CD14-positive monocyte (primary cell): ENCODE data around the gene ACTN4. TPM values are rescaled to one million over a fixed set of nuclear protein-coding genes. Genes with fewer than 3 reads are reported as not detected.

Experiments
- DNase-seq, 3 donors: peaks; one replicate each; pipeline ENCODE4 v3.0.0-alpha.2; 2011 to 2022
- H2AFZ ChIP-seq: 2 replicates; pipeline ENCODE4 v1.6.0; 2012; ENCODE audit warnings: mild to moderate bottlenecking, low read depth, low read length, inconsistent platforms; ENCODE audit not compliant: insufficient read depth, poor library complexity, severe bottlenecking
- H3K27ac ChIP-seq, 2 donors: 1 replicate in 1 of 2; 2 replicates in 1 of 2; pipeline ENCODE4 v1.5.1; 2012 to 2013; ENCODE audit warnings: low read length in 2 of 2, control low read depth in 1 of 2, inconsistent platforms in 1 of 2, low read depth in 1 of 2, mild to moderate bottlenecking in 1 of 2
- H3K27me3 ChIP-seq, 2 donors: one replicate each; pipeline versions ENCODE4 v1.6.0 to v1.6.1; 2011 to 2013; ENCODE audit warnings: low read length in 2 of 2; ENCODE audit not compliant: control insufficient read depth in 2 of 2, insufficient read depth in 2 of 2
- H3K36me3 ChIP-seq, 2 donors: replicated peaks in 1 of 2; 1 replicate in 1 of 2; 2 replicates in 1 of 2; pipeline versions ENCODE4 v1.5.1 to v1.6.1; 2012 to 2013; ENCODE audit warnings: low read length in 2 of 2, control low read depth in 1 of 2, inconsistent platforms in 1 of 2, mild to moderate bottlenecking in 1 of 2; ENCODE audit not compliant: insufficient read depth in 2 of 2, control insufficient read depth in 1 of 2
- H3K4me1 ChIP-seq, 2 donors: 1 replicate in 1 of 2; 2 replicates in 1 of 2; pipeline versions ENCODE4 v1.5.1 to v1.6.1; 2012 to 2013; ENCODE audit warnings: low read length in 2 of 2, control low read depth in 1 of 2, inconsistent platforms in 1 of 2, mild to moderate bottlenecking in 1 of 2, moderate library complexity in 1 of 2; ENCODE audit not compliant: insufficient read depth in 2 of 2, control insufficient read depth in 1 of 2
- H3K4me2 ChIP-seq: replicated peaks from 2 replicates; pipeline ENCODE3; 2012; ENCODE audit warnings: low read length, moderate library complexity, mild to moderate bottlenecking; ENCODE audit not compliant: poor library complexity, severe bottlenecking; ENCODE audit errors: extremely low read depth
- H3K4me3 ChIP-seq, 3 experiments: fragments of 200-600 bp in 1 of 3; sonication (generic) in 1 of 3; replicated peaks in 1 of 3; 1 replicate in 2 of 3; 2 replicates in 1 of 3; pipeline ENCODE4 v1.5.1; 2011 to 2013; ENCODE audit warnings: low read length in 3 of 3, mild to moderate bottlenecking in 3 of 3, control low read depth in 2 of 3, low read depth in 2 of 3, inconsistent platforms in 1 of 3, moderate library complexity in 1 of 3
- H3K79me2 ChIP-seq: 2 replicates; pipeline ENCODE4 v1.6.0; 2012; ENCODE audit warnings: mild to moderate bottlenecking, control low read depth, inconsistent platforms, low read length, moderate library complexity; ENCODE audit not compliant: insufficient read depth
- H3K9ac ChIP-seq: 2 replicates; pipeline ENCODE4 v1.6.0; 2017; ENCODE audit warnings: low read length, mild to moderate bottlenecking; ENCODE audit not compliant: insufficient read depth, poor library complexity, severe bottlenecking
- H3K9me3 ChIP-seq, 2 donors: replicated peaks in 1 of 2; 1 replicate in 1 of 2; 2 replicates in 1 of 2; pipeline versions ENCODE4 v1.5.1 to v1.6.1; 2012 to 2013; ENCODE audit warnings: low read length in 2 of 2, control low read depth in 1 of 2; ENCODE audit not compliant: control insufficient read depth in 1 of 2, insufficient read depth in 1 of 2
- H4K20me1 ChIP-seq: 2 replicates; pipeline ENCODE4 v1.6.0; 2012; ENCODE audit warnings: mild to moderate bottlenecking, low read length, control low read depth, moderate library complexity; ENCODE audit not compliant: insufficient read depth
- H3K27ac Mint-ChIP-seq, 7 donors: one replicate each; pipeline ENCODE4 v1.8.0; 2020; ENCODE audit warnings: mild to moderate bottlenecking in 7 of 7, mixed read lengths in 7 of 7, moderate library complexity in 6 of 7, inconsistent platforms in 2 of 7
- H3K27me3 Mint-ChIP-seq, 3 donors: one replicate each; pipeline ENCODE4 v1.8.0; 2021 to 2022; ENCODE audit warnings: low read depth in 3 of 3, mild to moderate bottlenecking in 3 of 3, mixed read lengths in 3 of 3, moderate library complexity in 3 of 3, inconsistent platforms in 1 of 3
- H3K36me3 Mint-ChIP-seq, 2 donors: one replicate each; pipeline ENCODE4 v1.8.0; 2020; ENCODE audit warnings: mixed read lengths in 2 of 2, inconsistent platforms in 1 of 2, mild to moderate bottlenecking in 1 of 2
- H3K4me1 Mint-ChIP-seq: one replicate; pipeline ENCODE4 v1.8.0; 2020; ENCODE audit warnings: mild to moderate bottlenecking, mixed read lengths
- H3K4me3 Mint-ChIP-seq, 2 donors: one replicate each; pipeline ENCODE4 v1.8.0; 2020; ENCODE audit warnings: mild to moderate bottlenecking in 2 of 2, mixed read lengths in 2 of 2, moderate library complexity in 1 of 2
- H3K9me3 Mint-ChIP-seq, 7 donors: one replicate each; pipeline ENCODE4 v1.8.0; 2020 to 2022; ENCODE audit warnings: mixed read lengths in 7 of 7, mild to moderate bottlenecking in 6 of 7, moderate library complexity in 6 of 7, inconsistent platforms in 2 of 7
- CTCF ChIP-seq: fragments of 200-600 bp; IDR thresholded peaks from one replicate; pipeline ENCODE4 v1.8.0; 2022; ENCODE audit warnings: antibody characterized with exemption, mild to moderate bottlenecking
- WGBS: methylation state at CpG from one replicate; pipeline ENCODE4 v1.1.5; 2013; ENCODE audit warnings: missing lambda C conversion rate; ENCODE audit not compliant: insufficient coverage; 5-methylcytosine and 5-hydroxymethylcytosine counted together
- intact Hi-C, 2 donors: fragments of 100-400 bp; cut with micrococcal nuclease; formaldehyde crosslinking; loops; one replicate each; pipeline versions ENCODE4 v1.15.0 to v1.15.1; 2023
- polyA plus RNA-seq, 3 donors: library from polyadenylated mRNA; depleted of rRNA in 1 of 3; unstranded in 2 of 3; stranded (reverse) in 1 of 3; fragments of 300-500 nt in 2 of 3; fragments of >200 nt in 1 of 3; fragmentation: Illumina TruSeq in 2 of 3; gene quantifications; 1 replicate in 2 of 3; 2 replicates in 1 of 3; pipeline ENCODE4 v1.2.3, GENCODE V29; 2012 to 2021

Gene ACTN4
- polyA plus RNA-seq, 3 donors = 8.4 to 177 (median 16.0) TPM

- TF ChIP-seq CTCF = no peak
- no peak overlapping the region for H3K4me3 Mint-ChIP-seq
- Histone ChIP-seq H2AFZ (no peak overlapping the region), H3K79me2 (no peaks in the 10 kb centered on the region), H3K9ac (no peak overlapping the region), H3K36me3 (no peaks in the 10 kb centered on the region), H3K27ac (no peak overlapping the region), H3K4me2 (no peak overlapping the region), H3K4me1 (peaks cover 0 to 10% of the 10 kb centered on the region in 2 donors), H3K27me3 (no peaks in the 10 kb centered on the region), H4K20me1 (no peaks in the 10 kb centered on the region), H3K4me3 (no peak overlapping the region), H3K9me3 (no peaks in the 10 kb centered on the region)
- intact Hi-C loops = loop anchor here in 1 of 2 donors (10.0 kb wide), 1 partner anchor 131 kb away; the partner anchor contains the start of genes NFKBIB and SIRT2
- no peak for DNase-seq
- H3K9me3 Mint-ChIP-seq = peaks cover 0 to 3% (median 0%) of the 10 kb centered on the region in 7 donors
- H3K27ac Mint-ChIP-seq = no peak overlapping the region
- peaks cover 15% of the 10 kb centered on the region for H3K4me1 Mint-ChIP-seq
- no peaks in the 10 kb centered on the region for H3K36me3 Mint-ChIP-seq
- H3K27me3 Mint-ChIP-seq = peaks cover 3 to 6% (median 4%) of the 10 kb centered on the region in 3 donors
- no CpG with 5 or more reads among the region's 3 CpGs for WGBS
These were observed 116.4 kb downstream of the ACTN4 start for GRCh38 chr19:38763795-38764220.

- no peak for DNase-seq
- Histone ChIP-seq H3K4me2 (no peak overlapping the region), H3K9ac (no peak overlapping the region), H3K27me3 (no peaks in the 10 kb centered on the region), H4K20me1 (no peaks in the 10 kb centered on the region), H3K4me3 (no peak overlapping the region), H3K27ac (no peak overlapping the region), H3K36me3 (no peaks in the 10 kb centered on the region), H3K4me1 (peaks cover 5 to 11% of the 10 kb centered on the region in 2 donors), H3K9me3 (no peaks in the 10 kb centered on the region), H3K79me2 (no peaks in the 10 kb centered on the region), H2AFZ (no peak overlapping the region)
- Mint-ChIP-seq H3K4me3 (no peak overlapping the region), H3K27me3 (peaks cover 3 to 7% (median 4%) of the 10 kb centered on the region in 3 donors), H3K9me3 (peaks cover 0 to 3% (median 0%) of the 10 kb centered on the region in 7 donors), H3K4me1 (peaks cover 10% of the 10 kb centered on the region), H3K27ac (no peak overlapping the region), H3K36me3 (no peaks in the 10 kb centered on the region)
- no peak for TF ChIP-seq CTCF
- WGBS = no CpG with 5 or more reads among the region's 2 CpGs
- intact Hi-C loops = loop anchor here in 1 of 2 donors (10.0 kb wide), 1 partner anchor 130 kb away; the partner anchor contains the start of genes NFKBIB and SIRT2
These were observed 117.8 kb downstream of the ACTN4 start for GRCh38 chr19:38765214-38765613.
